Neuronal stem cell (in vitro differentiated cells): ENCODE results near the gene LHX6.

Source experiments
- DNase-seq: peaks from one replicate; pipeline ENCODE4 v3.0.0-alpha.2; 2013; ENCODE audit warnings: low spot score
- H2AFZ ChIP-seq: one replicate; pipeline ENCODE4 v1.6.1; 2013; ENCODE audit warnings: mild to moderate bottlenecking, low read length, inconsistent platforms
- H2AK5ac ChIP-seq: 2 replicates; pipeline ENCODE4 v1.6.1; 2013; ENCODE audit warnings: low read depth, mild to moderate bottlenecking, inconsistent platforms, low read length, moderate library complexity, mixed read lengths
- H2BK120ac ChIP-seq: 2 replicates; pipeline ENCODE4 v1.6.1; 2013; ENCODE audit warnings: low read depth, mild to moderate bottlenecking, inconsistent platforms, low read length, moderate library complexity, mixed read lengths
- H2BK12ac ChIP-seq: one replicate; pipeline ENCODE4 v1.6.1; 2013; ENCODE audit warnings: low read length, inconsistent platforms
- H2BK15ac ChIP-seq: 2 replicates; pipeline ENCODE4 v1.6.1; 2013; ENCODE audit warnings: mild to moderate bottlenecking, low read length, inconsistent platforms, mixed read lengths
- H2BK5ac ChIP-seq: one replicate; pipeline ENCODE4 v1.6.1; 2013; ENCODE audit warnings: inconsistent platforms, mild to moderate bottlenecking, low read length, moderate library complexity
- H3K14ac ChIP-seq: one replicate; pipeline ENCODE4 v1.6.1; 2013; ENCODE audit warnings: low read length, inconsistent platforms
- H3K18ac ChIP-seq: 2 replicates; pipeline ENCODE4 v1.6.1; 2013; ENCODE audit warnings: low read length, inconsistent platforms
- H3K23ac ChIP-seq: 2 replicates; pipeline ENCODE4 v1.6.1; 2013; ENCODE audit warnings: low read depth, mild to moderate bottlenecking, mixed read lengths, low read length, inconsistent platforms; ENCODE audit not compliant: poor library complexity
- H3K27ac ChIP-seq: replicated peaks from 3 replicates; pipeline ENCODE4 v1.5.1; 2013; ENCODE audit warnings: low read length, inconsistent platforms
- H3K27me3 ChIP-seq, 3 experiments: 2 replicates each; pipeline ENCODE4 v1.6.1; 2013; ENCODE audit warnings: low read length in 3 of 3, mild to moderate bottlenecking in 2 of 3, inconsistent platforms in 1 of 3, low read depth in 1 of 3, mixed read lengths in 1 of 3, moderate library complexity in 1 of 3; ENCODE audit not compliant: control insufficient read depth in 3 of 3, insufficient read depth in 3 of 3
- H3K36me3 ChIP-seq, 2 donors: replicated peaks in 1 of 2; 2 replicates each; pipeline ENCODE4 v1.6.1; 2013; ENCODE audit warnings: low read length in 2 of 2; ENCODE audit not compliant: control insufficient read depth in 2 of 2, insufficient read depth in 2 of 2
- H3K4ac ChIP-seq: 2 replicates; pipeline ENCODE4 v1.6.1; 2013; ENCODE audit warnings: inconsistent platforms, mild to moderate bottlenecking, low read length, moderate library complexity
- H3K4me1 ChIP-seq, 2 donors: 1 replicate in 1 of 2; 2 replicates in 1 of 2; pipeline ENCODE4 v1.6.1; 2013; ENCODE audit warnings: low read length in 2 of 2, low read depth in 1 of 2; ENCODE audit not compliant: control insufficient read depth in 2 of 2, insufficient read depth in 1 of 2
- H3K4me2 ChIP-seq: one replicate; pipeline ENCODE4 v1.6.1; 2013; ENCODE audit warnings: mild to moderate bottlenecking, low read length, inconsistent platforms; ENCODE audit not compliant: insufficient read depth, poor library complexity, severe bottlenecking
- H3K4me3 ChIP-seq, 2 donors: 2 replicates each; pipeline ENCODE4 v1.5.1; 2013; ENCODE audit warnings: low read length in 2 of 2, mild to moderate bottlenecking in 2 of 2, inconsistent platforms in 1 of 2, moderate library complexity in 1 of 2
- H3K79me1 ChIP-seq: one replicate; pipeline ENCODE4 v1.6.1; 2013; ENCODE audit warnings: low read depth, mild to moderate bottlenecking, inconsistent platforms, low read length, moderate library complexity
- H3K9ac ChIP-seq: one replicate; pipeline ENCODE4 v1.6.1; 2013; ENCODE audit warnings: mild to moderate bottlenecking, low read depth, low read length, inconsistent platforms; ENCODE audit not compliant: poor library complexity
- H3K9me3 ChIP-seq, 2 donors: replicated peaks in 1 of 2; 2 replicates each; pipeline versions ENCODE3 to v1.6.1; 2013; ENCODE audit warnings: low read length in 2 of 2, mild to moderate bottlenecking in 2 of 2, inconsistent platforms in 1 of 2, low read depth in 1 of 2, mixed read lengths in 1 of 2, moderate library complexity in 1 of 2; ENCODE audit not compliant: control insufficient read depth in 2 of 2, insufficient read depth in 1 of 2
- H4K8ac ChIP-seq: one replicate; pipeline ENCODE4 v1.6.1; 2013; ENCODE audit warnings: low read depth, mild to moderate bottlenecking, inconsistent platforms, low read length, moderate library complexity
- H4K91ac ChIP-seq: one replicate; pipeline ENCODE4 v1.6.1; 2013; ENCODE audit warnings: low read length, low read depth, mild to moderate bottlenecking, inconsistent platforms; ENCODE audit not compliant: poor library complexity
- WGBS, 2 donors: extraction: QIAGEN DNeasy Blood & Tissue Kit; methylation state at CpG; one replicate each; pipeline ENCODE4 v1.1.7; 2013; ENCODE audit warnings: missing lambda C conversion rate in 2 of 2, mixed read lengths in 1 of 2; ENCODE audit not compliant: insufficient read length in 2 of 2, insufficient replicate concordance in 1 of 2; ENCODE audit errors: extremely low coverage in 2 of 2; 5-methylcytosine and 5-hydroxymethylcytosine counted together

Gene LHX6

DNA sequence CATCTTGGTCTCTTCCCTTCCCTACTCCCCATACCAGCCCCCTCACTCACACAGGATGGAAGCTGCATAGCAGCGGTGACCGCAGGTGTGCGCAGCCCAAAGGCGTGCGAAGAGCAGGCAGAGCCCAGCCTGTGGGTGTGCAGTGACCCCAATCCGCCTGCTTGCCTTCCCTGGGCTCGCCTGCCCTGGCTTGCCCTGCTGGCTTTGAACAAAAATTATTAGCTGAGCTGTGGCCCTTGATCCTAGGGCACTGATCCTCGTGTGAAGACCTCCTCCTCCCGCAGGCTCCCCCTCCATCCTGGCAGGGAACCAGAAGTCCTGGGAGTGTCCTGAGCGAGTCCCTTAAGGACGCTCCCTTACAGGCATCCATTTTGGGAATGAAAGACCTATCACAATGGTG is 37.2 kb downstream of the LHX6 start:
- peak overlapping the region; percentile 35 for H3K18ac ChIP-seq
- no peak overlapping the region for H4K91ac ChIP-seq
- no peak overlapping the region for H2BK5ac ChIP-seq

GRCh38 chr9:122190597-122191381 is 38.0 kb downstream of the LHX6 start:
- WGBS, 2 donors = no CpG with 5 or more reads among the region's 12 CpGs
- peak overlapping the region; percentile 41 for H3K18ac ChIP-seq

More for the DNA sequence above, 37.2 kb downstream of the LHX6 start:
- H3K4me1 ChIP-seq = peaks cover 0 to 2% of the 10 kb centered on the region in 2 donors
- H2BK12ac ChIP-seq = no peak overlapping the region
- H3K27ac ChIP-seq = no peak overlapping the region
- H3K14ac ChIP-seq = peak overlapping the region; percentile 14
- no peak overlapping the region for H3K4me2 ChIP-seq
- no peak overlapping the region for H3K4me3 ChIP-seq
- H3K4ac ChIP-seq = no peak overlapping the region
- no peak overlapping the region for H2BK120ac ChIP-seq
- no peaks in the 10 kb centered on the region for H3K9me3 ChIP-seq
- peak overlapping the region; percentile 66 for H3K9ac ChIP-seq
- no peaks in the 10 kb centered on the region for H3K79me1 ChIP-seq
- H2AFZ ChIP-seq = no peak overlapping the region
- no peaks in the 10 kb centered on the region for H3K36me3 ChIP-seq
- H3K27me3 ChIP-seq = peaks cover 0 to 66% (median 0%) of the 10 kb centered on the region in 3 experiments
- no peak for DNase-seq
- no peak overlapping the region for H2BK15ac ChIP-seq
- no peak overlapping the region for H4K8ac ChIP-seq
- H2AK5ac ChIP-seq = no peak overlapping the region
- WGBS, 2 donors = no CpG with 5 or more reads among the region's 11 CpGs
- no peak overlapping the region for H3K23ac ChIP-seq

GRCh38 chr9:122188369-122188768 is 40.4 kb downstream of the LHX6 start:
- Histone ChIP-seq H2BK5ac (no peak overlapping the region), H2AFZ (no peak overlapping the region), H3K4me3 (no peak overlapping the region), H3K23ac (no peak overlapping the region), H2BK12ac (no peak overlapping the region), H2BK15ac (no peak overlapping the region), H2AK5ac (no peak overlapping the region), H3K4ac (no peak overlapping the region), H4K91ac (no peak overlapping the region), H3K9me3 (no peaks in the 10 kb centered on the region), H3K27me3 (peaks cover 0 to 64% (median 0%) of the 10 kb centered on the region in 3 experiments), H3K27ac (no peak overlapping the region), H3K18ac (no peak overlapping the region), H3K4me1 (peaks cover 0 to 2% of the 10 kb centered on the region in 2 donors), H3K79me1 (no peaks in the 10 kb centered on the region), H3K14ac (peak overlapping the region; percentile 1), H4K8ac (no peak overlapping the region), H3K9ac (no peak overlapping the region), H3K4me2 (no peak overlapping the region), H3K36me3 (no peaks in the 10 kb centered on the region), H2BK120ac (no peak overlapping the region)
- no peak for DNase-seq
- no CpG with 5 or more reads among the region's 6 CpGs for WGBS, 2 donors

More at GRCh38 chr9:122190597-122191381, 38.0 kb downstream of the LHX6 start:
- Histone ChIP-seq H3K79me1 (no peaks in the 10 kb centered on the region), H4K91ac (no peak overlapping the region), H3K36me3 (no peaks in the 10 kb centered on the region), H3K4me3 (peak overlapping the region in 1 of 2 donors; percentile 12), H3K23ac (peak overlapping the region; percentile 38), H2BK5ac (no peak overlapping the region), H3K14ac (no peak overlapping the region), H2AFZ (no peak overlapping the region), H2BK15ac (no peak overlapping the region), H3K4me1 (peaks cover 0 to 2% of the 10 kb centered on the region in 2 donors), H3K9me3 (no peaks in the 10 kb centered on the region), H4K8ac (no peak overlapping the region), H3K4me2 (no peak overlapping the region), H3K4ac (no peak overlapping the region), H3K27ac (no peak overlapping the region), H2AK5ac (peak overlapping the region; percentile 80), H3K27me3 (peaks cover 0 to 70% (median 0%) of the 10 kb centered on the region in 3 experiments), H3K9ac (no peak overlapping the region), H2BK120ac (no peak overlapping the region), H2BK12ac (no peak overlapping the region)
- no peak for DNase-seq

DNA sequence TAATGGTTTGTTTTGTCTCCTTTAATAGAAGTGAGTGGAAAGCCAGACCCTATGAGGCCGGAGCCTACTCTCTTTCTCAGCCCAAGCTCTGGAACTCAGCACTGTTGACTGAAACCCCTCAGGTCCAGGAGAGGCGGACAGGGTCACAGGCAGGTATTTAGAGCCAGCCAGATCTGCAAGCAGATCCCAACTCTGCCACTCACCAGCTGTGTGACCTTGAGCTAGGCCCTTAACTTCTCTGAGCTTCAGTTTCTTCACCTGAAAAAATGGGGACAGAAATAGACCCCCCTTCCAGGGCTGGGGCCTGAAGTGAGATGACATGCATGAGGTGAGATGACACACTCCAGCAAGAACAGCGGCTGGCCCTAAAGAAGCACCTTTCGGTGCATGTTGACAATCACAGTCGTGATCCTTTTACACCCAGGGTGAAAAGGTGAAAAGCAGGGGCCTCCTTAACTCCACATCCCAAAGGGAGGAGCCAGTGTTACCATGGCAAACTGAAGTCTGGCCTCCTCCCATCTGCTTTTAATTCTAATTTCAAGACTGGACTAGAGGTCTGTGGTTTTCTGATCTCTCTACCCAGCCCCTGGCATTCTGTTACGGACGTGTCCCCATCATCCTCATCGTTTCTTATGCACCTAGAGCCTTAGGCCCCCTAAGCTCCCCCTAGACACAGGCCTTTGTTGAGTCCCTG is 41.8 kb downstream of the LHX6 start:
- H3K9ac ChIP-seq = no peak overlapping the region
- H3K36me3 ChIP-seq = no peaks in the 10 kb centered on the region
- no peak overlapping the region for H3K14ac ChIP-seq
- H2BK15ac ChIP-seq = no peak overlapping the region
- no peaks in the 10 kb centered on the region for H3K9me3 ChIP-seq
- H4K91ac ChIP-seq = no peak overlapping the region
- no peak overlapping the region for H3K4me3 ChIP-seq
- no peak for DNase-seq
- no peak overlapping the region for H2AK5ac ChIP-seq
- no CpG with 5 or more reads among the region's 8 CpGs for WGBS, 2 donors
- H3K23ac ChIP-seq = no peak overlapping the region
- no peaks in the 10 kb centered on the region for H3K79me1 ChIP-seq
- no peak overlapping the region for H4K8ac ChIP-seq
- no peak overlapping the region for H3K4me2 ChIP-seq
- H3K18ac ChIP-seq = no peak overlapping the region
- H3K4me1 ChIP-seq = peaks cover 0 to 2% of the 10 kb centered on the region in 2 donors
- no peak overlapping the region for H2BK120ac ChIP-seq
- no peak overlapping the region for H2BK5ac ChIP-seq
- H3K27ac ChIP-seq = no peak overlapping the region
- H2BK12ac ChIP-seq = no peak overlapping the region
- H3K27me3 ChIP-seq = peaks cover 0 to 63% (median 0%) of the 10 kb centered on the region in 3 experiments
- H2AFZ ChIP-seq = no peak overlapping the region
- H3K4ac ChIP-seq = no peak overlapping the region
